T-helper 1 cell treated with Interleukin-12 subunit alpha and Interleukin-12 subunit beta and Interleukin-4 antibody, amounts not matched to agents 30 μg/mL and 1 μg/mL, for 36 hours (primary cell): ENCODE measurements around the gene IL17D.
"Not testable (repeated sequence)": the region's sequence is repeated elsewhere in the genome, so short reads cannot be mapped to it uniquely, and the experiment has no call there.

Experiments used
- H3K27ac Mint-ChIP-seq: one replicate; pipeline ENCODE4 v1.8.0; 2021; ENCODE audit warnings: mild to moderate bottlenecking, mixed read lengths
- H3K27me3 Mint-ChIP-seq: one replicate; pipeline ENCODE4 v1.8.0; 2021; ENCODE audit warnings: low read depth, mixed read lengths
- H3K36me3 Mint-ChIP-seq: one replicate; pipeline ENCODE4 v1.8.0; 2021; ENCODE audit warnings: low read depth, mixed read lengths
- H3K4me1 Mint-ChIP-seq: one replicate; pipeline ENCODE4 v1.8.0; 2021; ENCODE audit warnings: low read depth, mixed read lengths
- H3K4me3 Mint-ChIP-seq: one replicate; pipeline ENCODE4 v1.8.0; 2021; ENCODE audit warnings: mild to moderate bottlenecking, moderate library complexity, mixed read lengths
- H3K9me3 Mint-ChIP-seq: one replicate; pipeline ENCODE4 v1.8.0; 2021; ENCODE audit warnings: mixed read lengths

The IL17D gene

GRCh38 chr13:20702915-20703779 lies at the start of gene IL17D:
TSS of gene IL17D (plus strand) at chr13:20703699. CDS start at chr13:20704002, 303 bp downstream.
- H3K4me1 Mint-ChIP-seq, result peaks cover 5% of the 10 kb centered on the region

GRCh38 chr13:20654156-20654555 lies 49.3 kb upstream of the IL17D start:
- H3K9me3 Mint-ChIP-seq, result no peaks in the 10 kb centered on the region
- H3K27ac Mint-ChIP-seq, result no peak overlapping the region
- no peaks in the 10 kb centered on the region for H3K4me1 Mint-ChIP-seq
- no peaks in the 10 kb centered on the region for H3K36me3 Mint-ChIP-seq
- H3K27me3 Mint-ChIP-seq, result no peaks in the 10 kb centered on the region
- H3K4me3 Mint-ChIP-seq, result no peak overlapping the region

More at GRCh38 chr13:20702915-20703779, at the start of gene IL17D:
- H3K4me3 Mint-ChIP-seq, result peak within 1 kb of the TSS; percentile 88
- peaks cover 49% of the 10 kb centered on the region for H3K27me3 Mint-ChIP-seq
- H3K9me3 Mint-ChIP-seq, result no peaks in the 10 kb centered on the region
- H3K36me3 Mint-ChIP-seq, result peaks cover 2% of the 10 kb centered on the region
- no peak within 1 kb of the TSS for H3K27ac Mint-ChIP-seq

- Mint-ChIP-seq H3K4me3 (no peak overlapping the region), H3K27me3 (no peaks in the 10 kb centered on the region), H3K4me1 (no peaks in the 10 kb centered on the region), H3K27ac (no peak overlapping the region), H3K9me3 (no peaks in the 10 kb centered on the region), H3K36me3 (no peaks in the 10 kb centered on the region)
These were observed 45.0 kb upstream of the IL17D start for GRCh38 chr13:20658451-20659040.

- no peaks in the 10 kb centered on the region for H3K36me3 Mint-ChIP-seq
These were observed 39.1 kb upstream of the IL17D start for GRCh38 chr13:20664351-20664750.

GRCh38 chr13:20666948-20667347 lies 36.6 kb upstream of the IL17D start:
- no peaks in the 10 kb centered on the region for H3K4me1 Mint-ChIP-seq
- H3K27me3 Mint-ChIP-seq, result no peaks in the 10 kb centered on the region
- no peak overlapping the region for H3K27ac Mint-ChIP-seq

More at GRCh38 chr13:20664351-20664750, 39.1 kb upstream of the IL17D start:
- Mint-ChIP-seq H3K27me3 (no peaks in the 10 kb centered on the region), H3K27ac (no peak overlapping the region), H3K4me3 (no peak overlapping the region), H3K4me1 (no peaks in the 10 kb centered on the region), H3K9me3 (no peaks in the 10 kb centered on the region)

GRCh38 chr13:20667857-20668437 lies 35.6 kb upstream of the IL17D start:
- H3K27ac Mint-ChIP-seq, result no peak overlapping the region
- no peaks in the 10 kb centered on the region for H3K36me3 Mint-ChIP-seq
- H3K27me3 Mint-ChIP-seq, result no peaks in the 10 kb centered on the region
- no peaks in the 10 kb centered on the region for H3K4me1 Mint-ChIP-seq
- H3K9me3 Mint-ChIP-seq, result no peaks in the 10 kb centered on the region
- H3K4me3 Mint-ChIP-seq, result no peak overlapping the region

More at GRCh38 chr13:20666948-20667347, 36.6 kb upstream of the IL17D start:
- no peak overlapping the region for H3K4me3 Mint-ChIP-seq
- H3K9me3 Mint-ChIP-seq, result no peaks in the 10 kb centered on the region
- no peaks in the 10 kb centered on the region for H3K36me3 Mint-ChIP-seq

GRCh38 chr13:20669162-20669561 lies 34.3 kb upstream of the IL17D start:
- H3K4me1 Mint-ChIP-seq, result no peaks in the 10 kb centered on the region
- H3K9me3 Mint-ChIP-seq, result no peaks in the 10 kb centered on the region
- no peaks in the 10 kb centered on the region for H3K27me3 Mint-ChIP-seq
- no peak overlapping the region for H3K4me3 Mint-ChIP-seq
- no peaks in the 10 kb centered on the region for H3K36me3 Mint-ChIP-seq
- H3K27ac Mint-ChIP-seq, result no peak overlapping the region

- Mint-ChIP-seq H3K4me1 (no peaks in the 10 kb centered on the region), H3K27ac (no peak overlapping the region), H3K4me3 (no peak overlapping the region), H3K36me3 (no peaks in the 10 kb centered on the region), H3K9me3 (no peaks in the 10 kb centered on the region), H3K27me3 (no peaks in the 10 kb centered on the region)
These were observed 31.7 kb upstream of the IL17D start for GRCh38 chr13:20671789-20672188.

GRCh38 chr13:20672772-20673171 lies 30.7 kb upstream of the IL17D start:
- Mint-ChIP-seq H3K4me3 (no peak overlapping the region), H3K9me3 (no peaks in the 10 kb centered on the region), H3K4me1 (no peaks in the 10 kb centered on the region), H3K27me3 (no peaks in the 10 kb centered on the region), H3K27ac (no peak overlapping the region), H3K36me3 (no peaks in the 10 kb centered on the region)

GRCh38 chr13:20673715-20674114 lies 29.8 kb upstream of the IL17D start:
- Mint-ChIP-seq H3K4me1 (no peaks in the 10 kb centered on the region), H3K36me3 (no peaks in the 10 kb centered on the region), H3K27ac (no peak overlapping the region), H3K27me3 (no peaks in the 10 kb centered on the region), H3K4me3 (no peak overlapping the region), H3K9me3 (no peaks in the 10 kb centered on the region)

- Mint-ChIP-seq H3K9me3 (no peaks in the 10 kb centered on the region), H3K4me1 (no peaks in the 10 kb centered on the region), H3K36me3 (no peaks in the 10 kb centered on the region)
These were observed 27.3 kb upstream of the IL17D start for GRCh38 chr13:20676213-20676612.

GRCh38 chr13:20678606-20679005 lies 24.9 kb upstream of the IL17D start:
- H3K9me3 Mint-ChIP-seq, H3K4me3 Mint-ChIP-seq, H3K36me3 Mint-ChIP-seq, H3K27ac Mint-ChIP-seq, H3K4me1 Mint-ChIP-seq, H3K27me3 Mint-ChIP-seq: not testable (repeated sequence)

More at GRCh38 chr13:20676213-20676612, 27.3 kb upstream of the IL17D start:
- Mint-ChIP-seq H3K27ac (no peak overlapping the region), H3K27me3 (no peaks in the 10 kb centered on the region), H3K4me3 (no peak overlapping the region)

- H3K27ac Mint-ChIP-seq, result no peak overlapping the region
- H3K27me3 Mint-ChIP-seq, result no peaks in the 10 kb centered on the region
- no peaks in the 10 kb centered on the region for H3K4me1 Mint-ChIP-seq
- no peaks in the 10 kb centered on the region for H3K36me3 Mint-ChIP-seq
- no peaks in the 10 kb centered on the region for H3K9me3 Mint-ChIP-seq
- H3K4me3 Mint-ChIP-seq, result no peak overlapping the region
These were observed 23.6 kb upstream of the IL17D start for GRCh38 chr13:20679879-20680278.

- Mint-ChIP-seq H3K9me3 (no peaks in the 10 kb centered on the region), H3K36me3 (no peaks in the 10 kb centered on the region), H3K27me3 (no peaks in the 10 kb centered on the region), H3K4me3 (no peak overlapping the region), H3K4me1 (no peaks in the 10 kb centered on the region), H3K27ac (no peak overlapping the region)
These were observed 23.0 kb upstream of the IL17D start for GRCh38 chr13:20680416-20681080.
